SU-DHL-6 (cell line): ENCODE measurements around the gene SPTBN1.

ENCODE experiments used
- EZH2phosphoT487 ChIP-seq: fragments of 200-600 bp; sonication (generic), shearing (Covaris generic); conservative IDR thresholded peaks from 2 replicates; pipeline ENCODE4 v1.6.1; 2018; ENCODE audit warnings: mild to moderate bottlenecking, antibody characterized with exemption, low read length, moderate library complexity, mixed read lengths
- TF ChIP-seq, protein P1 (sequence below): fragments of 200-600 bp; sonication (generic); IDR thresholded peaks from one replicate; pipeline ENCODE4 v1.5.1; 2017; ENCODE audit warnings: antibody characterized with exemption, mild to moderate bottlenecking, low read length, moderate library complexity; ENCODE audit not compliant: insufficient read depth, poor library complexity, severe bottlenecking

DNA sequence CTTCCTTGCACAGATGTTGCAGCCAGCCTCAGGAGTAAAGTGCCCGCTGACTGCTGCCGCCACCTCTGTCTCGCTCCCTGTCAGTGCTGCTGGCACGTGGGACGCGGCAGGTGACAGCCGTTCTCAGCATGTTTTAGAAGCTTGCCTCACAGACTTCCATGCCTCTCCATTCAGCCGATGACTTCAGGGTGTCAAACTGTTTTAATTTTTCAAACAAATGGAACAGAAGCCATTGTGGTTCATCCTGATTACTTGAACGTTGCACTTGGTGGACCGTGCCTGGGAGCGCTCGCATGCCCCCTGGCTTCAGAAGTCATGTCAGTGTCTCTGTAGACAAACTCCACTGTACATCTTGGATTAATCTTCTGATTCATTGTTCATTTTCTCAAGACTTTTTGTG lies 204.6 kb downstream of the SPTBN1 start:
- TF ChIP-seq, protein P1, sequence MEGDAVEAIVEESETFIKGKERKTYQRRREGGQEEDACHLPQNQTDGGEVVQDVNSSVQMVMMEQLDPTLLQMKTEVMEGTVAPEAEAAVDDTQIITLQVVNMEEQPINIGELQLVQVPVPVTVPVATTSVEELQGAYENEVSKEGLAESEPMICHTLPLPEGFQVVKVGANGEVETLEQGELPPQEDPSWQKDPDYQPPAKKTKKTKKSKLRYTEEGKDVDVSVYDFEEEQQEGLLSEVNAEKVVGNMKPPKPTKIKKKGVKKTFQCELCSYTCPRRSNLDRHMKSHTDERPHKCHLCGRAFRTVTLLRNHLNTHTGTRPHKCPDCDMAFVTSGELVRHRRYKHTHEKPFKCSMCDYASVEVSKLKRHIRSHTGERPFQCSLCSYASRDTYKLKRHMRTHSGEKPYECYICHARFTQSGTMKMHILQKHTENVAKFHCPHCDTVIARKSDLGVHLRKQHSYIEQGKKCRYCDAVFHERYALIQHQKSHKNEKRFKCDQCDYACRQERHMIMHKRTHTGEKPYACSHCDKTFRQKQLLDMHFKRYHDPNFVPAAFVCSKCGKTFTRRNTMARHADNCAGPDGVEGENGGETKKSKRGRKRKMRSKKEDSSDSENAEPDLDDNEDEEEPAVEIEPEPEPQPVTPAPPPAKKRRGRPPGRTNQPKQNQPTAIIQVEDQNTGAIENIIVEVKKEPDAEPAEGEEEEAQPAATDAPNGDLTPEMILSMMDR, result no peak
- TF ChIP-seq EZH2phosphoT487, result no peak
